IPS-15b (cell line): ENCODE data around the gene FER.

Source experiments
- H3K27me3 ChIP-seq: one replicate; pipeline ENCODE4 v1.6.1; 2013; ENCODE audit warnings: low read length; ENCODE audit not compliant: control insufficient read depth, insufficient read depth
- H3K36me3 ChIP-seq: one replicate; pipeline ENCODE4 v1.6.1; 2013; ENCODE audit warnings: low read length; ENCODE audit not compliant: control insufficient read depth, insufficient read depth
- H3K4me1 ChIP-seq: one replicate; pipeline ENCODE4 v1.6.1; 2013; ENCODE audit warnings: mild to moderate bottlenecking, low read length; ENCODE audit not compliant: control insufficient read depth, insufficient read depth
- H3K4me3 ChIP-seq: one replicate; pipeline ENCODE4 v1.5.1; 2013; ENCODE audit warnings: low read depth, low read length
- H3K9ac ChIP-seq: one replicate; pipeline ENCODE4 v1.6.1; 2013; ENCODE audit warnings: low read depth, mild to moderate bottlenecking, low read length
- H3K9me3 ChIP-seq: one replicate; pipeline ENCODE4 v1.6.1; 2013; ENCODE audit warnings: mild to moderate bottlenecking, low read length; ENCODE audit not compliant: control insufficient read depth, insufficient read depth

Gene FER

GRCh38 chr5:108900668-108901067 lies 153.0 kb downstream of the FER start:
- Histone ChIP-seq H3K4me1 (no peaks in the 10 kb centered on the region), H3K9me3 (no peaks in the 10 kb centered on the region), H3K36me3 (no peaks in the 10 kb centered on the region), H3K27me3 (no peaks in the 10 kb centered on the region), H3K4me3 (no peak overlapping the region), H3K9ac (no peak overlapping the region)

GRCh38 chr5:108905805-108906204 lies 158.1 kb downstream of the FER start:
- Histone ChIP-seq H3K36me3 (no peaks in the 10 kb centered on the region), H3K4me3 (no peak overlapping the region), H3K27me3 (no peaks in the 10 kb centered on the region), H3K9ac (no peak overlapping the region), H3K9me3 (no peaks in the 10 kb centered on the region), H3K4me1 (no peaks in the 10 kb centered on the region)

- H3K36me3 ChIP-seq, result no peaks in the 10 kb centered on the region
- no peak overlapping the region for H3K9ac ChIP-seq
- H3K27me3 ChIP-seq, result no peaks in the 10 kb centered on the region
- H3K4me1 ChIP-seq, result no peaks in the 10 kb centered on the region
- no peaks in the 10 kb centered on the region for H3K9me3 ChIP-seq
- no peak overlapping the region for H3K4me3 ChIP-seq
Observed at GRCh38 chr5:108910627-108911026, 162.9 kb downstream of the FER start.

- H3K27me3 ChIP-seq, result no peaks in the 10 kb centered on the region
- no peaks in the 10 kb centered on the region for H3K9me3 ChIP-seq
- H3K4me3 ChIP-seq, result no peak overlapping the region
- H3K9ac ChIP-seq, result no peak overlapping the region
- H3K4me1 ChIP-seq, result no peaks in the 10 kb centered on the region
- no peaks in the 10 kb centered on the region for H3K36me3 ChIP-seq
Observed at GRCh38 chr5:108911055-108911454, 163.4 kb downstream of the FER start.

GRCh38 chr5:108917596-108917995 lies 169.9 kb downstream of the FER start:
- no peaks in the 10 kb centered on the region for H3K36me3 ChIP-seq
- no peaks in the 10 kb centered on the region for H3K4me1 ChIP-seq
- no peaks in the 10 kb centered on the region for H3K9me3 ChIP-seq
- H3K4me3 ChIP-seq, result no peak overlapping the region
- H3K27me3 ChIP-seq, result no peaks in the 10 kb centered on the region
- H3K9ac ChIP-seq, result no peak overlapping the region

GRCh38 chr5:108919591-108920326 lies 172.1 kb downstream of the FER start:
- H3K4me1 ChIP-seq, result peaks cover 3% of the 10 kb centered on the region
- H3K27me3 ChIP-seq, result no peaks in the 10 kb centered on the region
- no peak overlapping the region for H3K4me3 ChIP-seq
- no peaks in the 10 kb centered on the region for H3K9me3 ChIP-seq
- no peaks in the 10 kb centered on the region for H3K36me3 ChIP-seq
- no peak overlapping the region for H3K9ac ChIP-seq

GRCh38 chr5:108924457-108924961 lies 176.8 kb downstream of the FER start:
- Histone ChIP-seq H3K4me1 (peaks cover 3% of the 10 kb centered on the region), H3K4me3 (peak overlapping the region; percentile 35), H3K36me3 (no peaks in the 10 kb centered on the region), H3K9me3 (no peaks in the 10 kb centered on the region), H3K9ac (no peak overlapping the region), H3K27me3 (no peaks in the 10 kb centered on the region)

GRCh38 chr5:108925073-108925472 lies 177.4 kb downstream of the FER start:
- no peak overlapping the region for H3K9ac ChIP-seq
- peaks cover 3% of the 10 kb centered on the region for H3K4me1 ChIP-seq
- no peak overlapping the region for H3K4me3 ChIP-seq
- no peaks in the 10 kb centered on the region for H3K27me3 ChIP-seq
- H3K36me3 ChIP-seq, result no peaks in the 10 kb centered on the region
- H3K9me3 ChIP-seq, result no peaks in the 10 kb centered on the region

- no peaks in the 10 kb centered on the region for H3K4me1 ChIP-seq
- no peak overlapping the region for H3K9ac ChIP-seq
- H3K4me3 ChIP-seq, result no peak overlapping the region
- H3K9me3 ChIP-seq, result no peaks in the 10 kb centered on the region
- H3K27me3 ChIP-seq, result no peaks in the 10 kb centered on the region
- no peaks in the 10 kb centered on the region for H3K36me3 ChIP-seq
Observed at GRCh38 chr5:108930107-108930506, 182.4 kb downstream of the FER start.

GRCh38 chr5:108935611-108936010 lies 187.9 kb downstream of the FER start:
- no peak overlapping the region for H3K4me3 ChIP-seq
- no peaks in the 10 kb centered on the region for H3K4me1 ChIP-seq
- no peaks in the 10 kb centered on the region for H3K9me3 ChIP-seq
- no peaks in the 10 kb centered on the region for H3K36me3 ChIP-seq
- H3K27me3 ChIP-seq, result no peaks in the 10 kb centered on the region
- H3K9ac ChIP-seq, result no peak overlapping the region

- no peak overlapping the region for H3K4me3 ChIP-seq
Observed at GRCh38 chr5:108937221-108937620, 189.5 kb downstream of the FER start.

GRCh38 chr5:108940506-108940905 lies 192.8 kb downstream of the FER start:
- no peaks in the 10 kb centered on the region for H3K27me3 ChIP-seq
- no peak overlapping the region for H3K4me3 ChIP-seq
- peaks cover 7% of the 10 kb centered on the region for H3K4me1 ChIP-seq
- no peaks in the 10 kb centered on the region for H3K9me3 ChIP-seq
- H3K9ac ChIP-seq, result no peak overlapping the region
- H3K36me3 ChIP-seq, result no peaks in the 10 kb centered on the region

More at GRCh38 chr5:108937221-108937620, 189.5 kb downstream of the FER start:
- Histone ChIP-seq H3K9ac (no peak overlapping the region), H3K9me3 (no peaks in the 10 kb centered on the region), H3K27me3 (no peaks in the 10 kb centered on the region), H3K36me3 (no peaks in the 10 kb centered on the region), H3K4me1 (no peaks in the 10 kb centered on the region)
